ENCODE measurements around the gene SLC39A5. TPM values are rescaled to one million over a fixed set of nuclear protein-coding genes. Genes with fewer than 3 reads are reported as not detected.

Gene SLC39A5
- total and polyA plus RNA-seq, 2 of the 13 experiments (the other 11 are each of a cell fraction or from before 2014, with no cell fraction given): 59.7 to 101 TPM

DNA sequence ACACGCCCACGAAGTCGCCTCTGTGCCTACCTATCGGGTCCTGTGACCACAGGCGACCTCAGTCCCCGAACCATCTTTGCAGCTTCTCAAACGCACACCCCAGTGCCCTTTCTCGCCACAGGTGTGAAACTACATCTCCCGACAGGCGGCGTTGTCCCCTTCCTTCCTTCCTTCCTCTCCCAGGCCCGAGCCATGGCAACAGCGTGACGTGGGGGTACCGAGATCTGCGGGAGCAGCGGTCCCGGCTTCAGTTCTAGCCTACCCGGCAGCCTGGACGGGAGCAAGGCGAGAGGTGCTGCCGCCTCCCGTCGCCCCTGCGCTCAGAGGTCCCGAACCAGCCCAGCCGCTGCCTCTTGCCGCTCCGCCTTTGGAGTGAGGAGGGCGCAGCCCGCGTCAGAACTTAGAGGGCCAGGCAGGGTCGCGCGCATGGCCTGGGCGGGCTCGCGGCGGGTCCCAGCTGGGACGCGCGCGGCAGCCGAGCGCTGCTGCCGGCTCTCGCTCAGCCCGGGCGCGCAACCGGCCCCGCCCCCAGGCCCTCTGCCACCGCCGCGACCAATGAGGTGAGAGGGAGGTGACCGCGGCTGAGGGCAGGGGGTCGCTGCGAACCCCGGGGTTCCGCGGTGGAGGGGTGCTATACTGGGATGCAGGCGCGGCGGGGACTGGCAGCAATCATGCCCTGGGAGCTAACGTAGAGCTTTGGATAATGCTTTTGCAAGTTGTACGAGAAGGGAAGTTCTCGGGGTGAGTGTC, 37.0 kb downstream of the SLC39A5 start, which contains the start of gene COQ10A (continued):
- peak; percentile 61; the same call in 1 of the 2 replicates for TF ChIP-seq NR1H2 (CRISPR knock-in tag; IDR thresholded peaks at IDR 0.05; ENCODE audit: borderline replicate concordance, low read depth)
- TF ChIP-seq ZNF326 (CRISPR knock-in tag; IDR thresholded peaks at IDR 0.05; ENCODE audit: borderline replicate concordance): no peak
- peak; percentile 30; the same call in 1 of the 2 replicates for TF ChIP-seq ZC3H4 (CRISPR knock-in tag; IDR thresholded peaks at IDR 0.05; ENCODE audit: borderline replicate concordance)
- TF ChIP-seq SYNCRIP (IDR thresholded peaks at IDR 0.05; ENCODE audit: insufficient read depth, low read depth, low read length): no peak
- TF ChIP-seq MAX (IDR thresholded peaks at IDR 0.05): peak; percentile 71
- TF ChIP-seq ZSCAN31 (CRISPR knock-in tag; IDR thresholded peaks at IDR 0.05; ENCODE audit: low read depth): peak; percentile 72; the same call in 1 of the 2 replicates
- no peak for TF ChIP-seq ZBTB46 (CRISPR knock-in tag; IDR thresholded peaks at IDR 0.05; ENCODE audit: borderline replicate concordance)
- TF ChIP-seq, protein P1, sequence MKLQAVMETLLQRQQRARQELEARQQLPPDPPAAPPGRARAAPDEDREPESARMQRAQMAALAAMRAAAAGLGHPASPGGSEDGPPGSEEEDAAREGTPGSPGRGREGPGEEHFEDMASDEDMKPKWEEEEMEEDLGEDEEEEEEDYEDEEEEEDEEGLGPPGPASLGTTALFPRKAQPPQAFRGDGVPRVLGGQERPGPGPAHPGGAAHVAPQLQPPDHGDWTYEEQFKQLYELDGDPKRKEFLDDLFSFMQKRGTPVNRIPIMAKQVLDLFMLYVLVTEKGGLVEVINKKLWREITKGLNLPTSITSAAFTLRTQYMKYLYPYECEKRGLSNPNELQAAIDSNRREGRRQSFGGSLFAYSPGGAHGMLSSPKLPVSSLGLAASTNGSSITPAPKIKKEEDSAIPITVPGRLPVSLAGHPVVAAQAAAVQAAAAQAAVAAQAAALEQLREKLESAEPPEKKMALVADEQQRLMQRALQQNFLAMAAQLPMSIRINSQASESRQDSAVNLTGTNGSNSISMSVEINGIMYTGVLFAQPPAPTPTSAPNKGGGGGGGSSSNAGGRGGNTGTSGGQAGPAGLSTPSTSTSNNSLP (IDR thresholded peaks at IDR 0.05; ENCODE audit: low read depth, low read length): no peak
- TF ChIP-seq SIX4 (CRISPR knock-in tag; IDR thresholded peaks at IDR 0.05): 0 out of 2 replicates have a peak, but pooled peaks have one; percentile 48
- TF ChIP-seq ZNF260 (CRISPR knock-in tag; IDR thresholded peaks at IDR 0.05; ENCODE audit: borderline replicate concordance, low read depth): no peak
- TF ChIP-seq ZHX1 (CRISPR knock-in tag; IDR thresholded peaks at IDR 0.05; ENCODE audit: low read depth): 0 out of 2 replicates have a peak, but pooled peaks have one; percentile 46
- TF ChIP-seq, protein P2, sequence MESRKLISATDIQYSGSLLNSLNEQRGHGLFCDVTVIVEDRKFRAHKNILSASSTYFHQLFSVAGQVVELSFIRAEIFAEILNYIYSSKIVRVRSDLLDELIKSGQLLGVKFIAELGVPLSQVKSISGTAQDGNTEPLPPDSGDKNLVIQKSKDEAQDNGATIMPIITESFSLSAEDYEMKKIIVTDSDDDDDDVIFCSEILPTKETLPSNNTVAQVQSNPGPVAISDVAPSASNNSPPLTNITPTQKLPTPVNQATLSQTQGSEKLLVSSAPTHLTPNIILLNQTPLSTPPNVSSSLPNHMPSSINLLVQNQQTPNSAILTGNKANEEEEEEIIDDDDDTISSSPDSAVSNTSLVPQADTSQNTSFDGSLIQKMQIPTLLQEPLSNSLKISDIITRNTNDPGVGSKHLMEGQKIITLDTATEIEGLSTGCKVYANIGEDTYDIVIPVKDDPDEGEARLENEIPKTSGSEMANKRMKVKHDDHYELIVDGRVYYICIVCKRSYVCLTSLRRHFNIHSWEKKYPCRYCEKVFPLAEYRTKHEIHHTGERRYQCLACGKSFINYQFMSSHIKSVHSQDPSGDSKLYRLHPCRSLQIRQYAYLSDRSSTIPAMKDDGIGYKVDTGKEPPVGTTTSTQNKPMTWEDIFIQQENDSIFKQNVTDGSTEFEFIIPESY (CRISPR knock-in tag; IDR thresholded peaks at IDR 0.05): peak; percentile 34; the same call in 1 of the 2 replicates
- no peak for TF ChIP-seq ZNF430 (CRISPR knock-in tag; IDR thresholded peaks at IDR 0.05)

Measured in HepG2 (cell line).